Ishikawa (cell line): ENCODE results near the gene TBCD.

ENCODE experiments used
- CEBPB ChIP-seq: IDR thresholded peaks from 2 replicates; pipeline ENCODE4 v1.6.1; 2012
- CREB1 ChIP-seq: IDR thresholded peaks from 2 replicates; pipeline ENCODE4 v1.6.1; 2012; ENCODE audit warnings: low read depth
- EGR1 ChIP-seq: IDR thresholded peaks from 2 replicates; pipeline ENCODE4 v1.6.1; 2012
- EP300 ChIP-seq: IDR thresholded peaks from 2 replicates; pipeline ENCODE4 v1.6.1; 2012; ENCODE audit warnings: borderline replicate concordance
- FOXM1 ChIP-seq: IDR thresholded peaks from 2 replicates; pipeline ENCODE4 v1.6.1; 2012; ENCODE audit warnings: low read depth, borderline replicate concordance
- MAX ChIP-seq: IDR thresholded peaks from 2 replicates; pipeline ENCODE4 v1.6.1; 2012
- NFIC ChIP-seq: IDR thresholded peaks from 2 replicates; pipeline ENCODE4 v1.6.1; 2012
- RAD21 ChIP-seq: IDR thresholded peaks from 2 replicates; pipeline ENCODE4 v1.6.1; 2012; ENCODE audit warnings: low read depth
- REST ChIP-seq: IDR thresholded peaks from 2 replicates; pipeline ENCODE4 v1.6.1; 2012; ENCODE audit warnings: low read depth, mild to moderate bottlenecking
- TAF1 ChIP-seq: IDR thresholded peaks from 2 replicates; pipeline ENCODE4 v1.6.1; 2012; ENCODE audit warnings: low read depth, mild to moderate bottlenecking
- TCF12 ChIP-seq: IDR thresholded peaks from 2 replicates; pipeline ENCODE4 v1.6.1; 2012; ENCODE audit warnings: low read depth
- TEAD4 ChIP-seq: IDR thresholded peaks from 2 replicates; pipeline ENCODE4 v1.6.1; 2012
- USF1 ChIP-seq: IDR thresholded peaks from 2 replicates; pipeline ENCODE4 v1.6.1; 2012
- YY1 ChIP-seq: IDR thresholded peaks from 2 replicates; pipeline ENCODE4 v1.6.1; 2012; ENCODE audit warnings: low read depth
- ZBTB7A ChIP-seq: IDR thresholded peaks from 2 replicates; pipeline ENCODE4 v1.6.1; 2012; ENCODE audit warnings: low read depth

Gene TBCD

GRCh38 chr17:82937411-82938371, 185.8 kb downstream of the TBCD start:
- TF ChIP-seq CEBPB, result no peak
- no peak for TF ChIP-seq TAF1
- no peak for TF ChIP-seq ZBTB7A
- TF ChIP-seq TEAD4, result no peak
- no peak for TF ChIP-seq TCF12

- TF ChIP-seq MAX (no peak), EGR1 (no peak), EP300 (no peak), FOXM1 (no peak), TCF12 (no peak), YY1 (no peak), ZBTB7A (no peak), TAF1 (no peak), CREB1 (no peak), USF1 (no peak), REST (no peak), RAD21 (no peak)
Measured at GRCh38 chr17:82938486-82938872, 186.6 kb downstream of the TBCD start.

GRCh38 chr17:82938873-82939620, 187.2 kb downstream of the TBCD start:
- TF ChIP-seq TAF1 (no peak), EGR1 (no peak), TEAD4 (no peak), ZBTB7A (no peak), MAX (no peak), REST (no peak), TCF12 (no peak), FOXM1 (no peak), EP300 (no peak), USF1 (no peak), RAD21 (no peak), YY1 (no peak), CEBPB (no peak), NFIC (no peak), CREB1 (no peak)

DNA sequence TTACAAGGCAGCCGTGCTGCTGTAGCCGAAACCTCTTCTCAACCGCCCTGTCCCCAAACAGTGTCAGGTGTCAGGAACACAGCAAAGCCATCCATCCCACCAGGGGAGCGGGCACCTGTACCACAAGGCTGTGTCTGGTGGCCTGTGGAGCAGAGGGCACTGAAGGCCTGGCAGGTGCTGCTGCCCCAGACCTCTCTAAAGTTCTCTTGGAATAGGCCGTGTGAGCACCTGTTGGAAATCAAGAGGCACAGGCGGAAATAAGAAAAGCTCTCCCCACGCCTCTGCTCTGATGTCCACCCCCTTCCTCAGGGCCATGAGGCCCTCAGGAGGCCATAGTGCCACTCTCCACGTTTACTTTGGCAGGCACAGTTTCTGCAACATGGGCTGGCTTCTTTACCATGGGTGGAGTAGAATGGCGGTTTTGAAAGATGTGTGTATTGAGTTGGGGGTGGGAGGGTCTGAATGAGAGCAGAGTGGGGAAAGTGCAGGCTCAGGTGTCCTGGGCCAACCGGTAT, 187.8 kb downstream of the TBCD start:
- TF ChIP-seq TEAD4, result no peak
- TF ChIP-seq CEBPB, result no peak
- no peak for TF ChIP-seq RAD21
- no peak for TF ChIP-seq USF1
- no peak for TF ChIP-seq FOXM1
- TF ChIP-seq EGR1, result no peak
- TF ChIP-seq TAF1, result no peak
- TF ChIP-seq EP300, result no peak
- TF ChIP-seq YY1, result no peak
- no peak for TF ChIP-seq NFIC
- TF ChIP-seq ZBTB7A, result no peak
- TF ChIP-seq TCF12, result no peak
- no peak for TF ChIP-seq MAX
- TF ChIP-seq CREB1, result no peak
- TF ChIP-seq REST, result no peak
